Measurements from ENCODE around the gene C10orf90. TPM values are rescaled to one million over a fixed set of nuclear protein-coding genes. Genes with fewer than 3 reads are reported as not detected.

Gene C10orf90
- total RNA-seq, 1 experiment from 2014 or later = 0.57 TPM

- no peak for DNase-seq (ENCODE audit: low spot score)
Measured at GRCh38 chr10:126465771-126466170, 204.7 kb downstream of the C10orf90 start.

- DNase-seq (ENCODE audit: low spot score) = no peak
Measured at GRCh38 chr10:126463286-126463685, 207.2 kb downstream of the C10orf90 start.

GRCh38 chr10:126461289-126461940, 209.1 kb downstream of the C10orf90 start:
- no peak for DNase-seq (ENCODE audit: low spot score)

GRCh38 chr10:126459878-126460481, 210.5 kb downstream of the C10orf90 start:
- DNase-seq (ENCODE audit: low spot score) = peak; percentile 90

- peak; percentile 65 for DNase-seq (ENCODE audit: low spot score)
Measured at GRCh38 chr10:126459032-126459831, 211.3 kb downstream of the C10orf90 start.

GRCh38 chr10:126458466-126458865, 212.0 kb downstream of the C10orf90 start:
- DNase-seq (ENCODE audit: low spot score) = peak; percentile 27

GRCh38 chr10:126456632-126457031, 213.9 kb downstream of the C10orf90 start:
- no peak for DNase-seq (ENCODE audit: low spot score)

- DNase-seq (ENCODE audit: low spot score) = no peak
Measured at GRCh38 chr10:126455766-126456405, 214.6 kb downstream of the C10orf90 start.

- no peak for DNase-seq (ENCODE audit: low spot score)
Measured at GRCh38 chr10:126455036-126455765, 215.3 kb downstream of the C10orf90 start.

GRCh38 chr10:126454045-126454751, 216.3 kb downstream of the C10orf90 start:
- no peak for DNase-seq (ENCODE audit: low spot score)

GRCh38 chr10:126452245-126452644, 218.2 kb downstream of the C10orf90 start:
- no peak for DNase-seq (ENCODE audit: low spot score)

GRCh38 chr10:126448091-126448490, 222.4 kb downstream of the C10orf90 start:
- no peak for DNase-seq (ENCODE audit: low spot score)

- peak; percentile 14 for DNase-seq (ENCODE audit: low spot score)
Measured at GRCh38 chr10:126439942-126440341, 230.6 kb downstream of the C10orf90 start.

GRCh38 chr10:126438407-126438783, 232.1 kb downstream of the C10orf90 start:
- no peak for DNase-seq (ENCODE audit: low spot score)

GRCh38 chr10:126437635-126438406, 232.7 kb downstream of the C10orf90 start:
- DNase-seq (ENCODE audit: low spot score) = no peak

GRCh38 chr10:126434235-126434634, 236.3 kb downstream of the C10orf90 start:
- no peak for DNase-seq (ENCODE audit: low spot score)

GRCh38 chr10:126433351-126433750, 237.1 kb downstream of the C10orf90 start:
- peak; percentile 46 for DNase-seq (ENCODE audit: low spot score)

GRCh38 chr10:126432507-126432906, 238.0 kb downstream of the C10orf90 start:
- DNase-seq (ENCODE audit: low spot score) = no peak

- no peak for DNase-seq (ENCODE audit: low spot score)
Measured at GRCh38 chr10:126431816-126432215, 238.7 kb downstream of the C10orf90 start.

GRCh38 chr10:126430512-126430911, 240.0 kb downstream of the C10orf90 start:
- no peak for DNase-seq (ENCODE audit: low spot score)
